GM23338 (cell line): ENCODE measurements around the gene GNG4. TPM values are rescaled to one million over a fixed set of nuclear protein-coding genes. Genes with fewer than 3 reads are reported as not detected.

Experiments
- ATAC-seq: fragments of 200-7000 bp; cut with Tn5 transposase; 3 replicates; pipeline ENCODE4 v1.9.1; 2020
- DNase-seq: peaks from one replicate; pipeline ENCODE4 v3.0.0-alpha.2; 2015; ENCODE audit warnings: low spot score
- H2AFZ ChIP-seq: fragments of 200-600 bp; sonication (generic); 2 replicates; pipeline ENCODE4 v1.8.0; 2016; ENCODE audit warnings: antibody characterized with exemption, mild to moderate bottlenecking, moderate library complexity
- H3F3A ChIP-seq: fragments of 200-600 bp; sonication (generic); replicated peaks from 2 replicates; pipeline ENCODE4 v1.8.0; 2017; ENCODE audit warnings: antibody characterized with exemption, mixed run types, low read depth
- H3K27ac ChIP-seq: fragments of 200-600 bp; sonication (generic); 2 replicates; pipeline ENCODE4 v1.6.1; 2016; ENCODE audit warnings: low read depth
- H3K27me3 ChIP-seq: fragments of 200-600 bp; sonication (generic); 2 replicates; pipeline ENCODE4 v1.8.0; 2016; ENCODE audit warnings: mild to moderate bottlenecking, mixed run types, moderate library complexity; ENCODE audit not compliant: insufficient read depth
- H3K36me3 ChIP-seq: fragments of 200-600 bp; sonication (generic); 2 replicates; pipeline ENCODE4 v1.8.0; 2016; ENCODE audit warnings: mild to moderate bottlenecking; ENCODE audit not compliant: insufficient read depth
- H3K4me1 ChIP-seq: fragments of 200-600 bp; sonication (generic); 2 replicates; pipeline ENCODE4 v1.8.0; 2016; ENCODE audit warnings: mild to moderate bottlenecking, moderate library complexity; ENCODE audit not compliant: insufficient read depth
- H3K4me2 ChIP-seq: fragments of 200-600 bp; sonication (generic); 2 replicates; pipeline ENCODE4 v1.7.1; 2017; ENCODE audit warnings: mixed run types
- H3K4me3 ChIP-seq: fragments of 200-600 bp; sonication (generic); 2 replicates; pipeline ENCODE4 v1.6.1; 2016; ENCODE audit warnings: mixed run types
- H3K79me2 ChIP-seq: fragments of 200-600 bp; sonication (generic); replicated peaks from 2 replicates; pipeline ENCODE4 v1.8.0; 2017; ENCODE audit warnings: mild to moderate bottlenecking; ENCODE audit not compliant: insufficient read depth
- H3K9me2 ChIP-seq: fragments of 200-600 bp; sonication (generic); 2 replicates; pipeline ENCODE4 v1.8.0; 2017; ENCODE audit not compliant: insufficient read depth
- H4K20me1 ChIP-seq: fragments of 200-600 bp; sonication (generic); replicated peaks from 2 replicates; pipeline ENCODE4 v1.8.0; 2017; ENCODE audit warnings: mild to moderate bottlenecking; ENCODE audit not compliant: insufficient read depth
- H3K27ac Mint-ChIP-seq: 2 replicates; pipeline ENCODE4 v1.8.0; 2020; ENCODE audit warnings: inconsistent platforms, mild to moderate bottlenecking, moderate library complexity, mixed read lengths
- H3K27me3 Mint-ChIP-seq: 3 replicates; pipeline ENCODE4 v1.8.0; 2022; ENCODE audit warnings: low read depth, mild to moderate bottlenecking, moderate library complexity, mixed read lengths, inconsistent platforms; ENCODE audit not compliant: insufficient read depth, poor library complexity
- H3K36me3 Mint-ChIP-seq: 3 replicates; pipeline ENCODE4 v1.8.0; 2021; ENCODE audit warnings: low read depth, mild to moderate bottlenecking, inconsistent platforms, moderate library complexity, mixed read lengths
- H3K4me1 Mint-ChIP-seq: 3 replicates; pipeline ENCODE4 v1.8.0; 2020; ENCODE audit warnings: mild to moderate bottlenecking, inconsistent platforms, mixed read lengths
- H3K4me3 Mint-ChIP-seq: 3 replicates; pipeline ENCODE4 v1.8.0; 2021; ENCODE audit warnings: moderate library complexity, mild to moderate bottlenecking, inconsistent platforms, mixed read lengths
- H3K9me3 Mint-ChIP-seq: 3 replicates; pipeline ENCODE4 v1.8.0; 2020; ENCODE audit warnings: moderate library complexity, mild to moderate bottlenecking, inconsistent platforms, mixed read lengths
- CREB1 ChIP-seq: fragments of 250-450 bp; sonication (Bioruptor Pico); IDR thresholded peaks from 2 replicates; pipeline ENCODE4 v1.5.0; 2020; ENCODE audit warnings: low read depth, mild to moderate bottlenecking, moderate library complexity
- JUNB ChIP-seq: IDR thresholded peaks from one replicate; pipeline ENCODE4 v1.6.1; 2016; ENCODE audit warnings: antibody characterized with exemption; ENCODE audit not compliant: unreplicated experiment
- POLR2AphosphoS5 ChIP-seq: IDR thresholded peaks from 2 replicates; pipeline ENCODE4 v1.6.1; 2016; ENCODE audit warnings: antibody characterized with exemption, low read depth
- STAT1 ChIP-seq: IDR thresholded peaks from one replicate; pipeline ENCODE4 v1.6.1; 2016; ENCODE audit warnings: antibody characterized with exemption; ENCODE audit not compliant: unreplicated experiment
- ZNF114 ChIP-seq: fragments of 250-450 bp; sonication (Bioruptor Pico); IDR thresholded peaks from 2 replicates; pipeline ENCODE4 v1.5.0; 2020; ENCODE audit warnings: mild to moderate bottlenecking, moderate library complexity
- ZNF331 ChIP-seq: fragments of 250-450 bp; sonication (Bioruptor Pico); IDR thresholded peaks from 2 replicates; pipeline ENCODE4 v1.5.0; 2020; ENCODE audit warnings: low read depth, mild to moderate bottlenecking, moderate library complexity
- polyA plus RNA-seq: library from polyadenylated mRNA; unstranded; fragments of >200 nt; fragmentation: Nextera tagmentation; extraction: Ambion mirVana; gene quantifications from 2 replicates; pipeline ENCODE4 v1.2.1, GENCODE V29; 2016
- total RNA-seq: library from RNA; depleted of rRNA; stranded (reverse); fragments of >200 nt; shearing (Covaris generic); gene quantifications from 2 replicates; pipeline ENCODE4 v1.2.3, GENCODE V29; 2014
- TF ChIP-seq, protein P1 (sequence below): fragments of 250-450 bp; sonication (Bioruptor Pico); IDR thresholded peaks from 2 replicates; pipeline ENCODE4 v1.5.0; 2020; ENCODE audit warnings: mild to moderate bottlenecking, moderate library complexity
- TF ChIP-seq, protein P2 (sequence below), 2 experiments: fragments of 200-600 bp in 1 of 2; sonication (generic) in 1 of 2; conservative IDR thresholded peaks; 2 replicates each; pipeline versions ENCODE4 v1.5.1 to v1.6.1; 2016 to 2017; ENCODE audit warnings: antibody characterized with exemption in 2 of 2, low read depth in 2 of 2, mild to moderate bottlenecking in 2 of 2, moderate library complexity in 1 of 2
- TF ChIP-seq, protein P3 (sequence below): IDR thresholded peaks from one replicate; pipeline ENCODE4 v1.6.1; 2018; ENCODE audit warnings: antibody characterized with exemption; ENCODE audit not compliant: unreplicated experiment

Gene GNG4
- total and polyA plus RNA-seq, 2 experiments from 2014 or later, result 40.2 to 49.2 TPM

DNA sequence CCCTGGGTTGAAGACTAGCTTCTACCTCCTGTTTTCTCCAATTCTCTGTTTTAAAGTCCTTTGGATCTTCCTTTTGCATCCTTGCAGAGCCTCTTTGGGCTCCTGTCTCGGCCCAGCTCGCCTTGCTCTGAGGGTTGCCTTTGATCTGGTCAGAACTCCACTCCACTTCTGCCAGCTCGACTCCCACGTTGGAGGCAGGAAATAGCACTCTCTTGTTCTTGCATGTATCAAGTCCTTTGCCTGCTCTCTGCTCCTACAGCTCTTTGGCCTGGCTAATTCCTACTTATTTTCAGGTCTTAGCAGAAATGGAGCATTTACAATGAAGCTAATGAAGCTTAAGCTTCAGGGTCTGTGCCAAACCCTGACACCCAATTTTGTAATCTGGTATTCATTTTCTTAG, 124.3 kb downstream of the GNG4 start:
- no peak overlapping the region for H3K4me3 ChIP-seq
- no peak overlapping the region for H3K27ac ChIP-seq
- H3K9me2 ChIP-seq, result no peaks in the 10 kb centered on the region
- DNase-seq (no peak), ATAC-seq (no peak)
- no peaks in the 10 kb centered on the region for H3F3A ChIP-seq
- H3K36me3 Mint-ChIP-seq, result no peaks in the 10 kb centered on the region
- TF ChIP-seq ZNF114 (CRISPR knock-in tag) (no peak), ZNF331 (CRISPR knock-in tag) (no peak), STAT1 (no peak), JUNB (no peak)
- TF ChIP-seq, protein P1, sequence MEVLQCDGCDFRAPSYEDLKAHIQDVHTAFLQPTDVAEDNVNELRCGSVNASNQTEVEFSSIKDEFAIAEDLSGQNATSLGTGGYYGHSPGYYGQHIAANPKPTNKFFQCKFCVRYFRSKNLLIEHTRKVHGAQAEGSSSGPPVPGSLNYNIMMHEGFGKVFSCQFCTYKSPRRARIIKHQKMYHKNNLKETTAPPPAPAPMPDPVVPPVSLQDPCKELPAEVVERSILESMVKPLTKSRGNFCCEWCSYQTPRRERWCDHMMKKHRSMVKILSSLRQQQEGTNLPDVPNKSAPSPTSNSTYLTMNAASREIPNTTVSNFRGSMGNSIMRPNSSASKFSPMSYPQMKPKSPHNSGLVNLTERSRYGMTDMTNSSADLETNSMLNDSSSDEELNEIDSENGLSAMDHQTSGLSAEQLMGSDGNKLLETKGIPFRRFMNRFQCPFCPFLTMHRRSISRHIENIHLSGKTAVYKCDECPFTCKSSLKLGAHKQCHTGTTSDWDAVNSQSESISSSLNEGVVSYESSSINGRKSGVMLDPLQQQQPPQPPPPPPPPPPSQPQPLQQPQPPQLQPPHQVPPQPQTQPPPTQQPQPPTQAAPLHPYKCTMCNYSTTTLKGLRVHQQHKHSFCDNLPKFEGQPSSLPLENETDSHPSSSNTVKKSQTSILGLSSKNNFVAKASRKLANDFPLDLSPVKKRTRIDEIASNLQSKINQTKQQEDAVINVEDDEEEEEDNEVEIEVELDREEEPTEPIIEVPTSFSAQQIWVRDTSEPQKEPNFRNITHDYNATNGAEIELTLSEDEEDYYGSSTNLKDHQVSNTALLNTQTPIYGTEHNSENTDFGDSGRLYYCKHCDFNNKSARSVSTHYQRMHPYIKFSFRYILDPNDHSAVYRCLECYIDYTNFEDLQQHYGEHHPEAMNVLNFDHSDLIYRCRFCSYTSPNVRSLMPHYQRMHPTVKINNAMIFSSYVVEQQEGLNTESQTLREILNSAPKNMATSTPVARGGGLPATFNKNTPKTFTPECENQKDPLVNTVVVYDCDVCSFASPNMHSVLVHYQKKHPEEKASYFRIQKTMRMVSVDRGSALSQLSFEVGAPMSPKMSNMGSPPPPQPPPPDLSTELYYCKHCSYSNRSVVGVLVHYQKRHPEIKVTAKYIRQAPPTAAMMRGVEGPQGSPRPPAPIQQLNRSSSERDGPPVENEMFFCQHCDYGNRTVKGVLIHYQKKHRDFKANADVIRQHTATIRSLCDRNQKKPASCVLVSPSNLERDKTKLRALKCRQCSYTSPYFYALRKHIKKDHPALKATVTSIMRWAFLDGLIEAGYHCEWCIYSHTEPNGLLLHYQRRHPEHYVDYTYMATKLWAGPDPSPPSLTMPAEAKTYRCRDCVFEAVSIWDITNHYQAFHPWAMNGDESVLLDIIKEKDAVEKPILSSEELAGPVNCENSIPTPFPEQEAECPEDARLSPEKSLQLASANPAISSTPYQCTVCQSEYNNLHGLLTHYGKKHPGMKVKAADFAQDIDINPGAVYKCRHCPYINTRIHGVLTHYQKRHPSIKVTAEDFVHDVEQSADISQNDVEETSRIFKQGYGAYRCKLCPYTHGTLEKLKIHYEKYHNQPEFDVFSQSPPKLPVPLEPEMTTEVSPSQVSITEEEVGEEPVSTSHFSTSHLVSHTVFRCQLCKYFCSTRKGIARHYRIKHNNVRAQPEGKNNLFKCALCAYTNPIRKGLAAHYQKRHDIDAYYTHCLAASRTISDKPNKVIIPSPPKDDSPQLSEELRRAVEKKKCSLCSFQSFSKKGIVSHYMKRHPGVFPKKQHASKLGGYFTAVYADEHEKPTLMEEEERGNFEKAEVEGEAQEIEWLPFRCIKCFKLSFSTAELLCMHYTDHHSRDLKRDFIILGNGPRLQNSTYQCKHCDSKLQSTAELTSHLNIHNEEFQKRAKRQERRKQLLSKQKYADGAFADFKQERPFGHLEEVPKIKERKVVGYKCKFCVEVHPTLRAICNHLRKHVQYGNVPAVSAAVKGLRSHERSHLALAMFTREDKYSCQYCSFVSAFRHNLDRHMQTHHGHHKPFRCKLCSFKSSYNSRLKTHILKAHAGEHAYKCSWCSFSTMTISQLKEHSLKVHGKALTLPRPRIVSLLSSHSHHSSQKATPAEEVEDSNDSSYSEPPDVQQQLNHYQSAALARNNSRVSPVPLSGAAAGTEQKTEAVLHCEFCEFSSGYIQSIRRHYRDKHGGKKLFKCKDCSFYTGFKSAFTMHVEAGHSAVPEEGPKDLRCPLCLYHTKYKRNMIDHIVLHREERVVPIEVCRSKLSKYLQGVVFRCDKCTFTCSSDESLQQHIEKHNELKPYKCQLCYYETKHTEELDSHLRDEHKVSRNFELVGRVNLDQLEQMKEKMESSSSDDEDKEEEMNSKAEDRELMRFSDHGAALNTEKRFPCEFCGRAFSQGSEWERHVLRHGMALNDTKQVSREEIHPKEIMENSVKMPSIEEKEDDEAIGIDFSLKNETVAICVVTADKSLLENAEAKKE, result no peak
- no peaks in the 10 kb centered on the region for H3K9me3 Mint-ChIP-seq
- H3K27me3 ChIP-seq, result no peaks in the 10 kb centered on the region
- H3K36me3 ChIP-seq, result no peaks in the 10 kb centered on the region
- no peak overlapping the region for H3K4me3 Mint-ChIP-seq
- H3K4me1 ChIP-seq, result no peaks in the 10 kb centered on the region
- H3K27me3 Mint-ChIP-seq, result no peaks in the 10 kb centered on the region
- H2AFZ ChIP-seq, result 0 out of 2 replicates have a peak overlapping the region, but pooled peaks have one; percentile 43
- no peaks in the 10 kb centered on the region for H3K4me1 Mint-ChIP-seq
- H3K4me2 ChIP-seq, result no peak overlapping the region
- no peak overlapping the region for H3K27ac Mint-ChIP-seq
- H4K20me1 ChIP-seq, result no peaks in the 10 kb centered on the region
- no peaks in the 10 kb centered on the region for H3K79me2 ChIP-seq

DNA sequence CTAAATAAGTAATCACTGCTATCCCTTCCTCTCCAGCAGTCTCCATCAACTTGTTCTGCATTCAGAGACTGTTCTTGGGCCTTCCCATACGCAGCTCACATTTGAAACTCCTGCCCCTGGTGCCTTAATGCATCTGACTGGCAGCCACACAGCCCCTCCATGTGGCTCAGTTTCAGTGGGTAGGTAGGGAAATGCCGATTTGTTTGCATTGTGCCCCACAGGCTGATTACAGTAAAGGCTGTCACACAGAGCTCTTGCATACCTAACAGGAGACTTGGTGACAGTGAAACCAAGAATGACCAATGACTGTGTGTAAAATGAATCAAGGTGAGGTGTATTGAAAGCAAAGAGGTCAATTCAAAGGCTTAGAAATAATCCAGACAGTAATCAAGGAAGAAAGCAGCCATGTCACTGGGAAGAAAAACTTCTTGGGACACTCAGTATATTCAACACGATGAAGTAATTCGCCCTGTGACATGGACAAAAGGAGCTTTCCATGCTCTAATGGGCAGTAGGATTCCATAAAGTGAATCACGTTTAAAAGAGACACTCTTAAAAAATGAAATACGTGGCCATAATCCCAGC, 132.6 kb downstream of the GNG4 start:
- Mint-ChIP-seq H3K4me1 (no peaks in the 10 kb centered on the region; the same call in 2 of the 3 replicates), H3K36me3 (no peaks in the 10 kb centered on the region), H3K27ac (no peak overlapping the region), H3K9me3 (no peaks in the 10 kb centered on the region), H3K27me3 (no peaks in the 10 kb centered on the region), H3K4me3 (no peak overlapping the region)
- no peak overlapping the region for H3K27ac ChIP-seq
- ATAC-seq (peak; percentile 52), DNase-seq (no peak)
- no peaks in the 10 kb centered on the region for H3K36me3 ChIP-seq
- H4K20me1 ChIP-seq, result no peaks in the 10 kb centered on the region
- no peak overlapping the region for H3K4me3 ChIP-seq
- no peak overlapping the region for H2AFZ ChIP-seq
- H3K79me2 ChIP-seq, result no peaks in the 10 kb centered on the region
- H3K9me2 ChIP-seq, result no peaks in the 10 kb centered on the region
- no peaks in the 10 kb centered on the region for H3F3A ChIP-seq
- H3K27me3 ChIP-seq, result no peaks in the 10 kb centered on the region
- H3K4me2 ChIP-seq, result no peak overlapping the region
- no peaks in the 10 kb centered on the region for H3K4me1 ChIP-seq
- TF ChIP-seq STAT1, result no peak
- no peak for TF ChIP-seq ZNF114 (CRISPR knock-in tag)
- TF ChIP-seq JUNB, result no peak
- TF ChIP-seq, protein P2, sequence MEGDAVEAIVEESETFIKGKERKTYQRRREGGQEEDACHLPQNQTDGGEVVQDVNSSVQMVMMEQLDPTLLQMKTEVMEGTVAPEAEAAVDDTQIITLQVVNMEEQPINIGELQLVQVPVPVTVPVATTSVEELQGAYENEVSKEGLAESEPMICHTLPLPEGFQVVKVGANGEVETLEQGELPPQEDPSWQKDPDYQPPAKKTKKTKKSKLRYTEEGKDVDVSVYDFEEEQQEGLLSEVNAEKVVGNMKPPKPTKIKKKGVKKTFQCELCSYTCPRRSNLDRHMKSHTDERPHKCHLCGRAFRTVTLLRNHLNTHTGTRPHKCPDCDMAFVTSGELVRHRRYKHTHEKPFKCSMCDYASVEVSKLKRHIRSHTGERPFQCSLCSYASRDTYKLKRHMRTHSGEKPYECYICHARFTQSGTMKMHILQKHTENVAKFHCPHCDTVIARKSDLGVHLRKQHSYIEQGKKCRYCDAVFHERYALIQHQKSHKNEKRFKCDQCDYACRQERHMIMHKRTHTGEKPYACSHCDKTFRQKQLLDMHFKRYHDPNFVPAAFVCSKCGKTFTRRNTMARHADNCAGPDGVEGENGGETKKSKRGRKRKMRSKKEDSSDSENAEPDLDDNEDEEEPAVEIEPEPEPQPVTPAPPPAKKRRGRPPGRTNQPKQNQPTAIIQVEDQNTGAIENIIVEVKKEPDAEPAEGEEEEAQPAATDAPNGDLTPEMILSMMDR (conservative IDR thresholded peaks at IDR 0.05; ENCODE audit: low read depth in 2 of 2), result no peak
- no peak for TF ChIP-seq CREB1 (CRISPR knock-in tag)
- TF ChIP-seq, protein P3, sequence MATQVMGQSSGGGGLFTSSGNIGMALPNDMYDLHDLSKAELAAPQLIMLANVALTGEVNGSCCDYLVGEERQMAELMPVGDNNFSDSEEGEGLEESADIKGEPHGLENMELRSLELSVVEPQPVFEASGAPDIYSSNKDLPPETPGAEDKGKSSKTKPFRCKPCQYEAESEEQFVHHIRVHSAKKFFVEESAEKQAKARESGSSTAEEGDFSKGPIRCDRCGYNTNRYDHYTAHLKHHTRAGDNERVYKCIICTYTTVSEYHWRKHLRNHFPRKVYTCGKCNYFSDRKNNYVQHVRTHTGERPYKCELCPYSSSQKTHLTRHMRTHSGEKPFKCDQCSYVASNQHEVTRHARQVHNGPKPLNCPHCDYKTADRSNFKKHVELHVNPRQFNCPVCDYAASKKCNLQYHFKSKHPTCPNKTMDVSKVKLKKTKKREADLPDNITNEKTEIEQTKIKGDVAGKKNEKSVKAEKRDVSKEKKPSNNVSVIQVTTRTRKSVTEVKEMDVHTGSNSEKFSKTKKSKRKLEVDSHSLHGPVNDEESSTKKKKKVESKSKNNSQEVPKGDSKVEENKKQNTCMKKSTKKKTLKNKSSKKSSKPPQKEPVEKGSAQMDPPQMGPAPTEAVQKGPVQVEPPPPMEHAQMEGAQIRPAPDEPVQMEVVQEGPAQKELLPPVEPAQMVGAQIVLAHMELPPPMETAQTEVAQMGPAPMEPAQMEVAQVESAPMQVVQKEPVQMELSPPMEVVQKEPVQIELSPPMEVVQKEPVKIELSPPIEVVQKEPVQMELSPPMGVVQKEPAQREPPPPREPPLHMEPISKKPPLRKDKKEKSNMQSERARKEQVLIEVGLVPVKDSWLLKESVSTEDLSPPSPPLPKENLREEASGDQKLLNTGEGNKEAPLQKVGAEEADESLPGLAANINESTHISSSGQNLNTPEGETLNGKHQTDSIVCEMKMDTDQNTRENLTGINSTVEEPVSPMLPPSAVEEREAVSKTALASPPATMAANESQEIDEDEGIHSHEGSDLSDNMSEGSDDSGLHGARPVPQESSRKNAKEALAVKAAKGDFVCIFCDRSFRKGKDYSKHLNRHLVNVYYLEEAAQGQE, result no peak
- TF ChIP-seq ZNF331 (CRISPR knock-in tag), result no peak
- no peak for TF ChIP-seq POLR2AphosphoS5
